ENCODE data around the gene MMP25.
A peak's percentile ranks its signal among the peaks of the same experiment; 100 is the strongest.

MMP25 gene

DNA sequence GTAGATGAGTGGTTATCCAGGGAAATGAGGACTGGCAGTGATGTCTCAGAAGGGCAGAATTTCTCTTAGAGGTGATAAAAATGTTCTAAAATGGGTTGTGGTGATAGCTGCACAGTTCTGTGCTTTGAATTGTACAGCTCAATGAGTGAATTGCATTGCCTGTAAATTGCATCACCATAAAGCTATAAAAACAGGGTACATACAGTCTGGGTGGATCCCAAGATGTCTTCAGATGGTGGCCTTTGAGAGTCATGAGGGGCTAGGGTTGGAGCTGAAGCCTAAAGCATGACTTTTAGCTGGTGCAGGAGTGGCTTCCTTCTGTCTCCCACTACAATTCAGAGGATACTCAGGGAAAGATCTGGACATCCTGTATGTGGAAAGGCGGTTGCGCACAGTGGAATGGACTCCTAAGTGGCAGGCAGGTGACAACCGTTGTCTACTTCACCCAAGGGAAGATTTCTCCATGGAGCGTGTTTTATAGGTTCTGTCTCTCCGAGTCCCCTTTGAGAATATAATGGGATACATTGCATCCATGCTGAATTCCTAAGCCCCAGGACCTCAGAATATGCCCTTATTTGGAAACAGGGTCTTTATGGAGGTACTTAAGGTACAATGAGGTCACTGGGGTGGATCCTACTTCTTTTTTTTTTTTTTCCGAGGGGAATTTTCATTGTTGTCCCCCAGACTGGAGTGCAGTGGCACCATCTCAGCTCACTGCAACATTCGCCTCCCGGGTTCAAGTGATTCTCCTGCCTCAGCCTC, 17.4 kb downstream of the MMP25 start:
- H3K4me3 ChIP-seq (ENCODE audit: low read length, poor library complexity, severe bottlenecking), result no peak overlapping the region
- H3K4me1 ChIP-seq (ENCODE audit: insufficient read depth, low read length, poor library complexity, severe bottlenecking), result peaks cover 13% of the 10 kb centered on the region
- H3K9me3 ChIP-seq (ENCODE audit: insufficient read depth, low read depth, low read length), result no peaks in the 10 kb centered on the region
- H3F3A ChIP-seq (ENCODE audit: low read depth), result no peaks in the 10 kb centered on the region
- H3K9ac ChIP-seq (ENCODE audit: low read depth, low read length, poor library complexity, severe bottlenecking), result no peak overlapping the region
- H3K79me2 ChIP-seq (ENCODE audit: insufficient read depth, low read length), result peaks cover 49% of the 10 kb centered on the region
- peaks cover 20% of the 10 kb centered on the region for H4K20me1 ChIP-seq (ENCODE audit: insufficient read depth, low read length, poor library complexity, severe bottlenecking)
- H3K27me3 ChIP-seq (ENCODE audit: insufficient read depth, low read length, poor library complexity, severe bottlenecking), result no peaks in the 10 kb centered on the region
- no peaks in the 10 kb centered on the region for H3K9me2 ChIP-seq (replicated peaks; ENCODE audit: low read depth, low read length)
- H3K4me2 ChIP-seq (ENCODE audit: low read depth, low read length, poor library complexity, severe bottlenecking), result no peak overlapping the region
- TF ChIP-seq, protein P1, sequence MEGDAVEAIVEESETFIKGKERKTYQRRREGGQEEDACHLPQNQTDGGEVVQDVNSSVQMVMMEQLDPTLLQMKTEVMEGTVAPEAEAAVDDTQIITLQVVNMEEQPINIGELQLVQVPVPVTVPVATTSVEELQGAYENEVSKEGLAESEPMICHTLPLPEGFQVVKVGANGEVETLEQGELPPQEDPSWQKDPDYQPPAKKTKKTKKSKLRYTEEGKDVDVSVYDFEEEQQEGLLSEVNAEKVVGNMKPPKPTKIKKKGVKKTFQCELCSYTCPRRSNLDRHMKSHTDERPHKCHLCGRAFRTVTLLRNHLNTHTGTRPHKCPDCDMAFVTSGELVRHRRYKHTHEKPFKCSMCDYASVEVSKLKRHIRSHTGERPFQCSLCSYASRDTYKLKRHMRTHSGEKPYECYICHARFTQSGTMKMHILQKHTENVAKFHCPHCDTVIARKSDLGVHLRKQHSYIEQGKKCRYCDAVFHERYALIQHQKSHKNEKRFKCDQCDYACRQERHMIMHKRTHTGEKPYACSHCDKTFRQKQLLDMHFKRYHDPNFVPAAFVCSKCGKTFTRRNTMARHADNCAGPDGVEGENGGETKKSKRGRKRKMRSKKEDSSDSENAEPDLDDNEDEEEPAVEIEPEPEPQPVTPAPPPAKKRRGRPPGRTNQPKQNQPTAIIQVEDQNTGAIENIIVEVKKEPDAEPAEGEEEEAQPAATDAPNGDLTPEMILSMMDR (conservative IDR thresholded peaks at IDR 0.05; ENCODE audit: low read length), result no peak
- TF ChIP-seq EZH2phosphoT487 (IDR thresholded peaks at IDR 0.05; ENCODE audit: borderline replicate concordance), result no peak
- no peak overlapping the region for H2AFZ ChIP-seq (ENCODE audit: low read length)
- no peaks in the 10 kb centered on the region for H3K36me3 ChIP-seq (ENCODE audit: insufficient read depth, low read length)

DNA sequence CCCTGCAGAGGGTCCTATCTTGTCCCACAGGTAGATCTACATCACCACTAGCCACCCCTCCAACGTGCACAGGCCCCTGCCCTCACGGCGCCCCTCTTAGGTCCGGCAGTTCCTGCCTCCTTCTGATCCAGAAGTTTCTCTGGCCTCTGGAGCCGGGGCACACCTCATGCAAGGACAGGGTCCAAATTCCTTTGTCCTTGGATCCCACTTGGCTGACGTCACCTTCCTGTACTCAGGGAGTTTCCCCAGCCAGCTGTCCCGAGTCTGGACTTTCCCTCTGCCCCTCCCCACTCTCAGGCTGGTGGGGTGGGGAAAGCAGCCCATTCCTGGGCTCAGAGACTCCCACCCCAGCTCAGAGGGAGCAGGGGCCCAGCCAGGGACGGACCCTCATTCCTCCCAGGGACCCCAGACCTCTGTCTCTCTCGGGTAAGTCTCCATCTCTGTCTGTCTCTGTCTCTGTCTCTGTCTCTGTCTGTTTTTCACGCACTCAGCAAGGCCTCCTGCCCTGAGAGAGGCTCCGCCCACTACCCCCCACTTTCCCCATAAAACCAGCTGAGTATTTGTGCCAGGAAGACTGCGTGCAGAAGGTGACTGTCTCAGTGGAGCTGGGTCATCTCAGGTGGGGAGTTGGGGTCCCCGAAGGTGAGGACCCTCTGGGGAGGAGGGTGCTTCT, 18.8 kb downstream of the MMP25 start, which contains the start of gene IL32:
IL32 (plus strand) TSS at position 572 of the 673 bp plus-strand sequence. CDS start 172 bp downstream, outside the sequence.
- H2AFZ ChIP-seq (ENCODE audit: low read length), result peak within 1 kb of the TSS; percentile 80
- peaks cover 45% of the 10 kb centered on the region for H3K79me2 ChIP-seq (ENCODE audit: insufficient read depth, low read length)
- H3K9ac ChIP-seq (ENCODE audit: low read depth, low read length, poor library complexity, severe bottlenecking), result peak within 1 kb of the TSS; percentile 87
- no peaks in the 10 kb centered on the region for H3K36me3 ChIP-seq (ENCODE audit: insufficient read depth, low read length)
- no peaks in the 10 kb centered on the region for H3K27me3 ChIP-seq (ENCODE audit: insufficient read depth, low read length, poor library complexity, severe bottlenecking)
- H3K4me2 ChIP-seq (ENCODE audit: low read depth, low read length, poor library complexity, severe bottlenecking), result peak within 1 kb of the TSS; percentile 99
- H3K4me3 ChIP-seq (ENCODE audit: low read length, poor library complexity, severe bottlenecking), result peak within 1 kb of the TSS; percentile 95
- H3K9me2 ChIP-seq (replicated peaks; ENCODE audit: low read depth, low read length), result no peaks in the 10 kb centered on the region
- no peaks in the 10 kb centered on the region for H3K9me3 ChIP-seq (ENCODE audit: insufficient read depth, low read depth, low read length)
- H3F3A ChIP-seq (ENCODE audit: low read depth), result no peaks in the 10 kb centered on the region
- TF ChIP-seq, protein P1 (conservative IDR thresholded peaks at IDR 0.05; ENCODE audit: low read length), result no peak
- TF ChIP-seq EZH2phosphoT487 (IDR thresholded peaks at IDR 0.05; ENCODE audit: borderline replicate concordance), result no peak
- peaks cover 20% of the 10 kb centered on the region for H4K20me1 ChIP-seq (ENCODE audit: insufficient read depth, low read length, poor library complexity, severe bottlenecking)
- H3K4me1 ChIP-seq (ENCODE audit: insufficient read depth, low read length, poor library complexity, severe bottlenecking), result peaks cover 8% of the 10 kb centered on the region

DNA sequence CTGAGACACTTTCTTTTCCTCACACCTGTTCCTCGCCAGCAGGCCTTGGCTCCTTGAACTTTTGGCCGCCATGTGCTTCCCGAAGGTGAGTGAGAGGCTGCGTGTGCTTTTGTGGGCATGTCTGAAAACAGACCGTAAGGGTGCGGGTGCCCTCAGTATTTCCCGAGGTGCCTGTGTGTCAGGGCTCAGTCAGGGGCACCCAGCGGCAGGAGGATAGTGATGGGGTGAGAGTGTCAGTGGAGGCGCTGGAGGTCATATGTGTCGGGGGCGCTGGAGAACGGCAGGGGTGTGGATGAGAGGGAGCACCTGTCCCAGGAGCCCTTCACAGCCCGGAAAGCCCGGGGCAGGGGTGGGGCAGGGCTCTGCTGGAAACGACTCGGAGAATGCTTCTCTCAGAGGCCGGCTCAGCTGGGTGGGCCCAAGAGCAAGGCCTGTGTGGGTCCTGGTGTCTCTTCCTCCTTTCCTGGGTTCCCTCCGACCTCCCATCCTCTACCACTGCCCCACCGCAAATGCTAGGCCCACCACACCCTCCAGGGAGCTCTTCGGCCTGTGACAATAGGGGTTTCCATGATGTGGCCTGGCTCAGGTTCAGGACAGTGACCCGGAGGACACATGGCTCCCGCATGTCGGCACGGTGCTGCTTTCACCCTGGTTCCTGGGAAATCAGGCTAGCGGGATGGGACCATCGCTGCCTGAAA, 19.5 kb downstream of the MMP25 start:
- Histone ChIP-seq H3K4me3 (ENCODE audit: low read length, poor library complexity, severe bottlenecking) (peak overlapping the region; percentile 95), H3K9ac (ENCODE audit: low read depth, low read length, poor library complexity, severe bottlenecking) (peak overlapping the region; percentile 87)

More for the DNA sequence above, 19.5 kb downstream of the MMP25 start:
- no peak for TF ChIP-seq EZH2phosphoT487 (IDR thresholded peaks at IDR 0.05; ENCODE audit: borderline replicate concordance)
- TF ChIP-seq, protein P1 (conservative IDR thresholded peaks at IDR 0.05; ENCODE audit: low read length), result no peak
- no peaks in the 10 kb centered on the region for H3K9me2 ChIP-seq (replicated peaks; ENCODE audit: low read depth, low read length)
- H3K36me3 ChIP-seq (ENCODE audit: insufficient read depth, low read length), result no peaks in the 10 kb centered on the region
- H3K27me3 ChIP-seq (ENCODE audit: insufficient read depth, low read length, poor library complexity, severe bottlenecking), result no peaks in the 10 kb centered on the region
- peak overlapping the region; percentile 99 for H3K4me2 ChIP-seq (ENCODE audit: low read depth, low read length, poor library complexity, severe bottlenecking)
- H3K79me2 ChIP-seq (ENCODE audit: insufficient read depth, low read length), result peaks cover 45% of the 10 kb centered on the region
- H4K20me1 ChIP-seq (ENCODE audit: insufficient read depth, low read length, poor library complexity, severe bottlenecking), result peaks cover 20% of the 10 kb centered on the region
- 0 out of 2 replicates have a peak overlapping the region, but pooled peaks have one; percentile 80 for H2AFZ ChIP-seq (ENCODE audit: low read length)
- no peaks in the 10 kb centered on the region for H3F3A ChIP-seq (ENCODE audit: low read depth)
- H3K9me3 ChIP-seq (ENCODE audit: insufficient read depth, low read depth, low read length), result no peaks in the 10 kb centered on the region
- peaks cover 13% of the 10 kb centered on the region for H3K4me1 ChIP-seq (ENCODE audit: insufficient read depth, low read length, poor library complexity, severe bottlenecking)
